CD1c-positive myeloid dendritic cell (primary cell): Measurements from ENCODE around the gene CHRNB4.
"Not testable (repeated sequence)": the region's sequence is repeated elsewhere in the genome, so short reads cannot be mapped to it uniquely, and the experiment has no call there.

ENCODE experiments used
- DNase-seq: peaks from one replicate; pipeline ENCODE4 v3.0.0-alpha.2; 2016; ENCODE audit errors: extremely low spot score

Gene CHRNB4

GRCh38 chr15:78617516-78617915, 23.5 kb downstream of the CHRNB4 start:
- no peak for DNase-seq

DNA sequence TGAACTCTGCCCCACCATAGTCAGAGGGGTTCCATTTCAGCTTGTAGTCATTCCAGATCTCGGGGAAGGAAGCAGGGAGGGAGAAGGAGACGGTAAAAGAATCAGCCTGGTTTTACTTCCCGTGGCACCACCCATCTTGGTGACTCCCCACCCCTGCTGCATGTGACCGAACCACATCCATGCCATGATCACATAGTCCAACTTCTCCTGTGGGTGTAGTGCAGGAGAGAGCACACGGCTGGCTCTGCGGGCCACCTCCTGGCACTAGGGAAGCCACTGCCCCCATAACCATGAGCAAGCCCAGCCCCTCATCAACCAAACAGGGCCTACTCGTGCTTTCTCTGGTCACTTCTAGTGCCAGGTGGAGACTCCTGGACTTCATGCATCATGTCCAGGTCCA, 23.9 kb downstream of the CHRNB4 start:
- peak; percentile 45 for DNase-seq

- no peak for DNase-seq
Measured at GRCh38 chr15:78616506-78616905, 24.5 kb downstream of the CHRNB4 start.

DNA sequence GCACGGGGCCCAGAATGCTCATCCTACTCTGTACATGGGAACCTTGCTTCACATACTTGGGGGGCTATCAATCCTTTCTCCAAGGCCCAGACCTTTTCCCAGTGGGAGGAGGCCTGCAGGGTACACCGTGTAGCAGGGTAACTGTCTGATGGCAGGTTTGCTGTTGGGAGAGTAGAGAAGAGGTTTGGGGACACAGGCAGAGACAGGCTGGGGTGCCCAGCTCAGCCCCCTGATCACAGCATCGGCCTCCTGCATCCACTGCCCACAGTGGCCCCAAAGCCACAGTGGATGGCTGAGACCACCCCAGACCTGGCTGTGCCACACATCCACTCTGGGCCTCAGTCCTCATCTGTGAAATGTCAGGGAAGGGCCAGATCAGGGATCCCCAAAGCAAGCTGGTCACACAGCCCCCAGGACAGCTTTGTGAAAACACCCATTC, 25.8 kb downstream of the CHRNB4 start:
- no peak for DNase-seq

DNA sequence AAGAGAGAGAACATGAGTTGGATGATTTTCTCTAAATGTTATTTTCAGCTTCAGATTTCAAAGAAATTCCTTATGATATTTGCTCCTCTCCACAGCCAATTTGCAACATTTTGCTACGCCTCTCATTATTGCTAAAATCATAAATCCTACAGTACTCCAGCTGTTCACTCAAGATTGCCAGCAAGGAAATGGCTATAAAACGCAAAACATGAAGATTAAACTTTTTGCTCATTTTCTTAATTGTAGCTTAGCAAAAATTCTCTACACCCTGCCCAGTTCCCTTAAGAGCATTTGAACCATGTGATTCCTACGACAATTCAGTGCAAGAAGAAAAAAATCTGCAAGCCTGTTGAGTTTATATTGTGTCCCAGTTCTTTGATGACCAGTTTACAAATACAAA, 27.0 kb downstream of the CHRNB4 start:
- no peak for DNase-seq

DNA sequence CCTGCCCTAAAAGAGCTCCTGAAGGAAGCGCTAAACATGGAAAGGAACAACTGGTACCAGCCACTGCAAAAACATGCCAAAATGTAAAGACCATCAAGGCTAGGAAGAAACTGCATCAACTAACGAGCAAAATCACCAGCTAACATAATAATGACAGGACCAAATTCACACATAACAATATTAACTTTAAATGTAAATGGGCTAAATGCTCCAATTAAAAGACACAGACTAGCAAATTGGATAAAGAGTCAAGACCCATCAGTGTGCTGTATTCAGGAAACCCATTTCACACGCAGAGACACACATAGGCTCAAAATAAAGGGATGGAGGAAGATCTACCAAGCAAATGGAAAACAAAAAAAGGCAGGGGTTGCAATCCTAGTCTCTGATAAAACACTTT, 31.5 kb downstream of the CHRNB4 start:
- DNase-seq: not testable (repeated sequence)

- DNase-seq: no peak
Measured at GRCh38 chr15:78605680-78606079, 35.3 kb downstream of the CHRNB4 start.

- DNase-seq: no peak
Measured at GRCh38 chr15:78605201-78605600, 35.8 kb downstream of the CHRNB4 start.

- no peak for DNase-seq
Measured at GRCh38 chr15:78604420-78604819, 36.6 kb downstream of the CHRNB4 start.

- DNase-seq: no peak
Measured at GRCh38 chr15:78603467-78603866, 37.5 kb downstream of the CHRNB4 start.

DNA sequence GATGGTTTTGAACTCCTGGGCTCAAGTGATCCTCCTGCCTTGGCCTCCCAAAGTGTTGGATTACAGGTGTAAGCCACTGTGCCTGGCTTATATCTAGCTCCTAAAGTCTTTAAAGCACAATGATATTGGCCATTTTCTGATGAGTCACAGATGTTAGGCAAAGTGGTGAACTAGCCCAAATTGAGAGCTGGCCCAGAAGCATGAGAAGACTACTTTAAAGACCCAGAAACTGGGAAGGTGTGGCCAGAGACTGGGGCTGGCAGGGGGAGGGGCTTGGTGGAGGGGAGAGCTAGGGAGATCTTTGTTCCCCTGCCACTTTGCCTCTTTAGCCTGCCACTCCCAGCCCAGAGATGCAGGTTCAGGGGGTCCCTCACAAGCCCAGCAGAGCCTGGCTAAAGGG, 41.8 kb downstream of the CHRNB4 start:
- DNase-seq: no peak

- DNase-seq: no peak
Measured at GRCh38 chr15:78598348-78598747, 42.7 kb downstream of the CHRNB4 start.

GRCh38 chr15:78597583-78597982, 43.4 kb downstream of the CHRNB4 start:
- no peak for DNase-seq

- DNase-seq: no peak
Measured at GRCh38 chr15:78574944-78575343, 66.1 kb downstream of the CHRNB4 start.
